CD4-positive, alpha-beta T cell treated with Interleukin-4 for 1 hour (primary cell): ENCODE data around the gene SLC13A5.
"Not testable (repeated sequence)": the region's sequence is repeated elsewhere in the genome, so short reads cannot be mapped to it uniquely, and the experiment has no call there.

Source experiments
- DNase-seq, 2 donors: peaks; one replicate each; pipeline ENCODE4 v3.0.0-alpha.2; 2020 to 2022

The SLC13A5 gene

DNA sequence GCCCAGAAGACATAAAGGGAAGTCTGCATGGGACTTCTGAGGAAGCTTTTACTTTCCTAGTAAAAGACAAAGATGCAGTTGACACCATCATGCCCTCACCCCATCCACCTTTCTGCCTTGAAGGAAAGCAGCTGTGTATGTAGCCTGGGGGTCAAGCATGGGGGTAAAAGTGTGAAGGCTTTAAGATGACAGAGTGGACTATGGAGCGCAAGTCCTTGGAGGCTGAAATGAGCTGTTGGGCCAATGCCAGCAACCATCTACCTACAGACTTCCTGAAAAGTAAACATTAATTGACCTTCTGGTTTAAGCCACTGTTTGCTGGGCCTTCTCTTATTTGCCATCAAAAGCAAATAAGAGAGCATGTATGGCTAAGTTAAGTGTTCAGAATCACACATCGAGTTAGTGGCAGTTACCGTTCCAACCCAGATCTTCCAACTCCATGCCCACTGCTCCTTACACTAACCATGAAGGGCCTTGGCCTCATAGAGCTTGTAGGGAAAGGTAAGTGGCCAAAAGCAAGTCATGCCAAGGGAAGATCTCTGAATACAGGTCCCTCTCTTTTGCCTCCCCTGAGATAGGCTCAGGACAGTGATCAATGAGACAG lies 30.0 kb downstream of the SLC13A5 start:
- DNase-seq = no peak

DNA sequence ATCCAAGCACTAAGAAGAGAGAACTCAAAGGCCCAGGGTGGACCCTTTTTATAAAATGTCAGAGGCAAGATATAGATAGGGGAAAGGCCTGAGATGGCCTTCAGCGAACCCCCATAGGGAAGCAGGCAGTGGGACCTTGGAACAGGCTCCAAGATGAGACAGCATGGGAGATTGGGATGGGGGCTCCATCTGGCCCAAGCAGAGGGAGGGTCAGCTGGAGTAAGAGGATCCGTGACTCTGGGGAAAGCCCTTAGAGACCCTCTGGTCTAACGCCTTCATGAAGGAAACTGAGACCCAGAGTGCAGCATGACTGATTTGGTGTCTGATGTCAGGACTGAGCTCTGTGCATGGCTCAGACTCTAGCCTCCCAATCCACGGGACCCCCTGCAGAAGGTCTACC lies 30.8 kb downstream of the SLC13A5 start:
- no peak for DNase-seq

DNA sequence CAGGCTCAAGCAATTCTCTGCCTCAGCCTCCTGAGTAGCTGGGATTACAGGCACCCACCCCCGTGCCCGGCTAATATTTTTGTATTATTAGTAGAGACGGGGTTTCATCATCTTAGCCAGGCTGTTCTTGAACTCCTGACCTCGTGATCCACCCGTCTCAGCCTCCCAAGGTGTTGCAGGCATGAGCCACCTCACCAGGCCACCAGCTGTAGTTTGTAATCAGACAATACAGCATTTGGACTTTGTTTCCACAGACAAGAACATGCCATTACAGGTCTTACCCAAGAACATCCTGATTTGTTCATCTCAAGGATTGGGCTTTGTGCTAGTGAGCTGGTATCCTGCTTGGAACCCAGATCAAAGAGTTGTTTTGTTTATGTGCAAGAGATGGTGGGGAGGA lies 31.5 kb downstream of the SLC13A5 start:
- no peak for DNase-seq

DNA sequence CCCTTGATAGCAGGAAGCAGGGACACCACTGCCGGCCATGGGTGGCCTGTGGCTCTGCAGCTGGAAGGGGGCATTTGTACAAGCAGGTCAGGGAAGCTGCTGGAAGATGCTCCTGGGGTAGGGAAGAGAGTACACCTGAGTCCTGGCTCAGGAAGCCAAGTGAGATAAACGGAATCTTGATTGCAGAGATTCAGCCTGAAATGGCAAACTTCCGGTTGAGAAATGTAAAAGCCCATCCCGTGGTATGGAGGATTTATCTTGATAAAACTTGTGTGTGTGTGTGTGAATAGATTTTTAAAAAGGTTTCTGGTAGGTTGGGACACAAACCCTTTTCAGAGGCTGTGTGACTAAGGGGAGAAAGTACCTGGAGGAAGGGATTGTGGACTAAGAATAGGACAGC lies 32.0 kb downstream of the SLC13A5 start:
- DNase-seq = no peak

DNA sequence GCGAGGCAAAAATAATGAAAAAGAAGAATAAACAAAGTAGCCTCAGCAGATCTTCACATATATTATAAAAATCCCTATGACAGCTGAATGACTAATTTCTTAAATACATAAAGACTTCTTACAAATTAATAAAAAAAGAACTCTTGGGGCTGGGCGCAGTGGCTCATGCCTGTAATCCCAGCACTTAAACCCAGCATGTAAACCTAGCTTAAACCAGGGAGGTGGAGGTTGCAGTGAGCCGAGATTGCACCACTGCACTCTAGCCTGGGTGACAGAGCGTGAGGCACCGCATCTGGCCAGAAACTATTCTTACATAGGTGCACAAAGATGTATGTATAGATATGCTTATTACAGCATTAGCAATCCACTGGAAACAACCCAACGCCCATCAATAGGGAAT lies 33.9 kb downstream of the SLC13A5 start:
- no peak for DNase-seq

DNA sequence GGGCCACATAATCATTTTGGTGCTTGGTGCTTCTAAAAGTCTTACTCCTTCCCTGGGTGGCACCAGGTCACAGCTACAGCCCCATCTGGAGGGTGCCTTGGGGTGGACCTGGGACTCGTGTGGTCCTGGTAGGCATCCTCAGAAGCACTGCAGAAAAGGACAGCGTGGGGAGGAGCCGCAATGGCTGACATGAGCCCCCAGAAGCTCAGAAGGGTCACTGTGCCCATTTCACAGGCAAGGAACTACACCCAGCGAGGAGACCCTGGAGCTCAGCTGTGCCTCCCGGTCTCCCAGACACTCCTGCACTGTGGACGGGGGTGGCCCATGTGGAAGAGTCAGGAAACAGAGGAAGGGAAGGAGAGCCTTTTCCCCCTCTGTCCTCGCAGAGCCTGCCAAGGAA lies 35.2 kb downstream of the SLC13A5 start:
- DNase-seq = no peak

DNA sequence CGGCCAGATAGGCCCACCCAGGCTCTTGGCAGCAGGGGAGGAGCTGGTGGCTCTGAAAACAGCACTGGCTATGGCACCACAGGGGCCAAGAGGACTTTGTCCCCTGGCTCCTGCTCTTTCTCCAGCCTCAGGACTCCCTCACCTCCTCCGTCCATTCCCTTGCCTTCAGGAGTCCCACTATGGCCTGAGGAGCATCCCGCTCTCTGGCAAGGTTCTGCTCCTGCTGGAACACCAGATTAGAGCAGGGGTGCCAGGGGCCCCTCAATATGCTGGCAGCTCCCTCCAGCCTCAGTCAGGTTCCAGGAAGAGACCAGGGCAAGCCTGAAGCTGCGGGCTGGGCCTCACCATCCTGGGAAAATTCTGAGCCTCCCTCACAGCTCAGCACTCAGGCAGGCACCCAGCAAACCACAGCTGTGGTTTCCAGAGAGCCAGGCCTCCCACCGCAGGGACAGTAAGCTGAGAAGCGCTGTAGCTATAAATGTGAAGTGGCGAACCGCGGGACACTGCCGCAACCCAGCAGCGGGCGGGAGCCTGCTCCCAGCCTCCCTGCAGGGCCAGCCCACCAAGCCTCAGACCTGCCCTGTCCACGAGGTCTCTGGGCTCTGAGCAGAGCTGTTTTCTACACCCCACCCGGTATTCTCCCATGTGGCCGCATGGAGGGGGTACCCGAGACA lies 35.9 kb downstream of the SLC13A5 start:
- no peak for DNase-seq

DNA sequence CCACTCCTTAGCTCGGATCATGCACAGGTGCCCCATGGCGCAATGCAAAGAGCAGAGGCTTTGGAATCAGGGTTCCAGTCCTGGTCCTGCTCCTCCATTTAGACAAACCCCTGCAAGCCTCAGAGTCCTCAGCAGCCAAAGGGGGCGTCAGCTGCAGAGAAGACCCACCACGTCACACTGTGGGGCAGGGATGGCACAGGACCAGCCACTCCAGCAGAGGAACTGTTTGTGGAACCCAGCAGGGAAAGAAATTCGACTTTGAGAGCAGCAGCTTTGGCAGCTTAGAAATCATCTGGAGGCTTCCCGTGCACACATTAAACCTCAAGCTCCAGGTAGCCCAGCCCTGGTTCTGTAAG lies 36.4 kb downstream of the SLC13A5 start:
- DNase-seq = no peak

DNA sequence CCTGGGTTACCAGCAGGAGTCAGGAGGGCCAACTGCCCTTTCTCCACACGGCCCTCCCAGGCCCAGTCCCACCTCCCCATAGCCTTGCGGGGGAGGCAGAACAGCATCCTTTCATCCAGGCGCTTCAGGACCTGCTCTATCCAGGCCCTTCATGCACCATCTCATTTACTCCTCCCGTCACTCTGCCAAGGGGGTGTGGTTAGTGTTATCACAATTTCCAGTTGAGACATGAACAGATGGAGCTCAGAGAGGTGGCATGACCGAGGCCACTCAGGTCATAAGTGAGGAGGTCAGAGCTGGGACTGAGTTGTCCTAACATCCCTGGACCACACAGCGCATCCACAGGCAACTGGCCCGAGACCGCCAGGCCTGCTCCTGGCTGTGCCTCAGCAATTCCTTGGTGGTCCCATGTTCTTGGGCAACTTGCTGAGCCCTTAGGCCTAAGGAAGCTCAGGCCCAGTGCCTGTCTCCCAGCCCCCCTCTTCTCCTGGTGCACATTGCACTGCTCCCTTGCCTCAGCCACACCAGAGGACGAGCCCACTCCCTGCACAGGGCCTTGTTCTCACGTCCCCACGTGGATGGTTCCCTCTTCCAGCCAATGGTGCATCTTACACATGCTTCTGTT lies 37.9 kb downstream of the SLC13A5 start:
- no peak for DNase-seq

DNA sequence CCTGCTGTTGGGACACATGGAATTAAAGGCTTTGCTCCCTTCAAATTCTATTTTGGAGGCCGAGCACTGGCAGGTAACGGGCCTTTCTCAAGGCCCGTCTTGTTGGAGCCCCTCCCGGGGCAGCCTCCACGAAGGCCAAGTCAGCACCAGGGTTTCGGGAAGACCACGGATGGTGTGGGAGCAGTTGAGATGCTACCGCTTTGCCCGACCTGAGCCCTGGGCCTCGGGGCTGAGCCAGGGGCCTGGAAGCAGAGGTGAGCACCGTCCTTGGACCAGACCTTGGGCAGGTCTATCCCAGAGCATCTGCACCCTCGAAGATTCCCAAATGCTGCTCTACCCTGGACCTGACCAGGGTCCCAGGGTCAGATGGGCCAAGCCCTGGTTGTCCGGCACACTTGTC lies 38.6 kb downstream of the SLC13A5 start:
- DNase-seq = no peak

DNA sequence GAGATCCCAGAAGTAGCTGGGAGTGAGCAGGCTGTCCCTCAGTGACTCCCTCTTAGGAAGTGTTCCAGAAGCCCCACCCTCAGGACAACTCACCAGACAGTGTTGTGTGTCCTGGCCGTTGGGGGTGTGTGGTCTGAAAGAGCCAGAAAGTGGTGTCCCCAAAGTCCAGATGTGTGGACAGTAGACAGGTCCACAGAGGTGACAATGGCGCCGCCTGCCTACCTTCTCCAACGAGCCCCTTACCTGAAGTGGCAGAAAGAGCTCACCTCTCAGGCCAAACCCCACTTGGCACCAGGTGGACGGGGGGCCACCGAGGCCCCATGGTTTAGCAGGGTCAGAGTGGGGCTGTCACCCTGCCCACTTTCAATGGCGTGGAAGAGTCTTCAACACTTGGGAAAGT lies 41.7 kb downstream of the SLC13A5 start:
- DNase-seq = no peak

DNA sequence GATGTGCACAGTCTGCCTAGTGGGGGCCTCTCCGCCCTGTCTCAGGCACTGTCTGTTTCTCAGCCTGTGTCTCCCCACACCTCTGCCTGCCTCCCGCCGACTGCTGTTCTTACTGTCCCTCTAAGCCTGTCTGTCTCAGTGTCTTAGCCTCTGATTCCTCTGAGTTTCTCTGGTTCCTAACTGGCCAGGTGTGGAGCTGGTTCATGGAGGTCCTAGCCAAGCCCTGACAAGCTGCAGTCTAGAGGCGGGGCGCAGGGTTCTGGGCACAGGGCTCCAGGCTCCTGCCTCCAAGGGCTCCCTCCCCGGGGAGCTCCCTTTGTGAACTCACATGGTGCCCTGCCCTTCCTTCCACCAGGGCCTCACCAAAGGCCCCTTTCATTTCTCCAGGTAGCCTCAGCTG lies 42.2 kb downstream of the SLC13A5 start:
- DNase-seq = no peak

DNA sequence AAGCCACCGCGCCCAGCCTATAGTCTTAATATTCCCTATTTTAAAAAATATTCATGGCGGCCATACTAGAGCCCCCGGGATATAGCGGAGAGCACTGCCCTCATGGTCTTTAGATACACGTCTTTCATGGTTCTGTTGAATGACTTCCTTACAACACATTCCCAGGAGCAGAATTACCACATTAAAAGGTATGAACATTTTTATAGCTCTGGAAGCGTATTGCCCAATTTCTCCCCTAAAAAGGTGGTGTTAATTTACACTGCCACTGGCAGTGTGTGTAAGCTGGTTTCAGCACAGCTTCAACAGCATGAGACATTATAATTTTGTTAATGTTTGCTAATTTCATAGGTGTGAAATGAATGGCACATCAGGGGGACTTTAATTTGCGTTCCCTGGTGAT lies 42.6 kb downstream of the SLC13A5 start:
- DNase-seq = no peak

DNA sequence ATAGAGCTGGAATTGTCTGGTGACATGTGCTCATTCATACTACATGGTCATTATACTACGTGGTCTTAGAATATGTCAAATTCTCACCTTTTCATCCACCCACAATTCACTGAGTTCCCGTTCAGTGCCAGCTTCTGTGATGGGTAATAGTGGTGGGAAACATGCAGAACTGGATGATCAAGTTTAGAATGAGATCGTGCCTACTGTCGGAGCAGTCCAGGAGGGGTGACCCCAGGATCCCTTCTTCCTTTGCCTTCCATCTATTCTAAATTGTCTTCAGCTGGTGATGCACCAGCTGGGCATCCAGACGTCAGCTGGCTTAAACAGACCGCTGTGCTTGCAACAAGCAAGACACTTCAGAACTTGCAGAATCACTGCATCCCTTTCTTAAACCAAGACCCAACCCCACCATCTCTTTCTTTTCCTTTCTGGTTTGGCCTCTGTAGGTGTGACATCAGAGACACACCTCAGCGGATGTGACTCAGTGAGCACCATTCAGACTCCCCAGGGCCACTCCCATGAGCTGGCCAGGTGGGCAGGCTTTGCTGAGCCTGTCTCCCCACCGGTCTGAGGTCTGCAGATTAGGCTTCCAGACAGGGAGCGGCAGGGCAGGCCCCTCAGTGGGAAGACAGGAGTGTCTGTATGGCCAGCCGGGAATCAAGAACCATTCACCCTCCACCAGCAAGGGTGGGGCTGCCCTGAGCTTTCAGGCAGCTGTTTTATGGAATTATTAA lies 43.5 kb downstream of the SLC13A5 start:
- DNase-seq = no peak

DNA sequence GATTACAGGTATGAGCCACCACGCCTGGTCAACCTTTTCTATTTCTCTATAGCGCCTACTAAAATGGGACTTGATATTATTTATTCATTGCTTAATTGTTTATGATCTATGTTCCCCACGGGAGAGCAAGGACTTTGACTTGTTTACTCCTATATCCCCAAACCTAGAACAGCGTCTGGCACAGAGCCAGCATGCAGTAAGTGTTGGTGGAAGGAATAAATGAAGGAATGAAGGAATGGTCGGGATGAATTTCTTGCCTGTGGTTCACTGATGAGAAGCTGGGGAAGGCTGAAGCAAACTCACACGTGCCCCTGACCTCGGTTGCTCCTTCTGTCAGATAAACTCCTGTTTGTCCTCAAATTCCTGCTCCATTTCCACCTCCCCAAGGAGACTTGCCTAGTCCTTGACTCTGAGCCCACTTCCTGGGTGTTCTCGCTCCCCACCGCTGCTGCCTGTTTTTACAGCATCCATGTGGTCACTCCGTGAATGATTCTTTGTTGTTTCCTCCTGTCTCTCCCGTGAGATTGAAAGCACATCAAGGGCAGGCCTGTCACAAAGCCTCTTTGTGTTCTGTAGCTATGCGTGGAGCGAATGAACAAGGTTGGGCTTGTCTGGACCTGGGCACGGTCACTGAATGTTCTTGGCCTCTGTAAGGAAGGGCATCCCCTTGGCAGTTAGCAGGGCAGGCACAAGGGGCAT lies 44.3 kb downstream of the SLC13A5 start:
- DNase-seq = no peak

DNA sequence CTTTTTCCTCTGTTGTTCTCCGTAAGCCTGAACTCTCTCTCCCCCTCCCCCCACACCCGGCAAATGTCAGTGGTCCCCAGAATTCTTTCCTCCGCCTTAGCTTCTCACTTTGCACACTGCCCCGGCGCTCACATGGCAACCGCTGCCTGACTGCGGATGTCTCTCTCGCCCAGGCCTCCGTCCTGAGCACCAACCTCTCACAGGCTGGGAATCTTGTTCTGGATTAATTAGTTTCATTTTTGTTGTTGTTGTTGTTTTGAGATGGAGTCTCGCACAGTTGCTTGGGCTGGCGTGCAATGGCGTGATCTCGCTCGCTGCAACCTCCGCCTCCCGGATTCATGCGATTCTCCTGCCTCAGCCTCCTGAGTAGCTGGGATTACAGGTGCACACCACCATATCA lies 45.0 kb downstream of the SLC13A5 start:
- DNase-seq = no peak

DNA sequence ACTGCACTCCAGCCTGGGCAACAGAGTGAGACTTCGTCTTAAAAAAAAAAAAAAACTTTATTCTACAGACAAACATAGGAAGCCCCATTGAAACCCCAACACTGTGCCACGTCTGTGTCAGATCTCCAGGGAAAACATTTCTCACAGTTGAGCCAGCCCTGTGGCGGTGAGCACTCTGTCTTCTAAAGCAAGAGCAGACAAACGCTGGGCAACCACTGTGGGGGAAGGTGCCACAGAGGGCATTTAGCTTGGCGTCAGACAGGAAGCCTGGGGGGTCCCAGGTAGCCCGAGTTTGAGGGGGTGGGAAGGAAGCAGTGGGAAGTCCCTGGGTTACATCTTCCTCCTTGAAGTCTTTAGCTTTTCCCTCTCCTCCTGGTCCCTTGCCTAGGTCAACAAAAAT lies 45.7 kb downstream of the SLC13A5 start:
- no peak for DNase-seq

DNA sequence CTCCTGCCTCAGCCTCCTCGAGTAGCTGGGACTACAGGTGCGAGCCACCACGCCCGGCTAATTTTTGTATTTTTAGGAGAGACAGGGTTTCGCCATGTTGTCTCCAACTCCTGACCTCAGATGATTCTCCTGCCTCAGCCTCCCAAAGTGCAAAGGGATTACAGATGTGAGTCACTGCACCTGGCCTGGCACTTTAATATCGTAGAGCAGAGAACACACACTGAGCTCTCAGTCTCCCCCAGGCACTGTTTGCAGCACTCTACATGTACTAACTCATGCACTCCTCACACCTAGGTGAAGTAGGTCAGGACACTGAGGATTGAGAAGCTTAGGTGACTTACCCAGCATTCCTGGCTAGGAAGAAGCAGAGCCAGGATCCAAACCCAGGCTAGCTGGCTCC lies 46.6 kb downstream of the SLC13A5 start:
- no peak for DNase-seq

DNA sequence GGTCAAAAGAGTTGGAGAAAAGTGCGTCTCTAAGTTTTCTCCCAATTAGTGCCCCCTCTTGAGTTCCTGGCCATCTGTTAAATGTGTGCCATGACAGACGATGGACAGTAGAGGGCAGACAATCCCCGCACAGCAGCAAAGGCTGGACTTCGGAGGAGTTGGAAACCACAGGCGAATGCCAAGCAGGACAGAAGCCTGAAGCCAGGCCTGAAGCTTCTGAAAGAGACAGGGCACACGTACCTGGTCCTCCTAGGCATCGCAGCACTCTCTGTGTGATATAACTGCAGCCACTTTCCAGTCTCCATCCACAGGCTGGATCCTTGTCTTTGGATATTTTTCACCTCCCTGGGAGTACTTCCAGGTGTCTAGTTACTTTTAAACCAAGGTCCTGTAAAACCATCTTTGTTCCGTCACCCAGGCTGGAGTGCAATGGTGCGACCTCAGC lies 47.1 kb downstream of the SLC13A5 start:
- peak; percentile 56 to 59 for DNase-seq

DNA sequence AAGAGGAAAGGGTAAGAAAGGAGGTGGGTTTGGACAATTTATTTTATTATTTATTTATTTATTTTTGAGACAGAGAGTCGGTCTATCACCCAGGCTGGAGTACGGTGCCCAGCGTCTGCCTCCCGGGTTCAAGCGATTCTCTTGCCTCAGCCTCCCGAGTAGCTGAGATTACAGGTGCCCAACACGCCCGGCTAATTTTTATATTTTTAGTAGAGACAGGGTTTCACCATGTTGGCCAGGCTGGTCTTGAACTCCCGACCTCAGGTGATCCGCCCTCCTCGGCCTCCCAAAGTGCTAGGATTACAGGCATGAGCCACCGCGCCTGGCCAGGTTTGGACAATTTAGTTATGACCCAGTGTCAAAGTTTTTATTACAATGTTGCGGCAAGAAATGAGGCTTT lies 50.0 kb downstream of the SLC13A5 start:
- DNase-seq = not testable (repeated sequence)

DNA sequence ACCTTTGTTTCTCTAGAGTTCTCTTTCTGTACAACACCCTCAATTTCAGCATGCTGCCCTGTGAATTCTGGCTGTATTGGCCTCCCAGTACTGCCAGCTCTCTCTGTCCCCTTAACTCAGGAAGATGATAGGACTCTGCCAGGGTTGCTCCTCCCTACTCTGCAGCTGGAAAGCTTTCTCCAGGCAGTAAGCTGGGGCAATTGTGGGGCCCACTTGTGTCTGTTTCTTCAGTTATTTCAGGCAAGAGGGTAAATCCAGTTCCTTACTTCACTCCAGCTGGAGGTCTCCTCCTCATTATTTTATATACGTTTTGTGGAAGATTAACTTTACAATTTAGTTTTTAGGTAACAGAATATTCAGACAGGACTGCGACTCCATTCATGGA lies 51.7 kb downstream of the SLC13A5 start:
- no peak for DNase-seq

DNA sequence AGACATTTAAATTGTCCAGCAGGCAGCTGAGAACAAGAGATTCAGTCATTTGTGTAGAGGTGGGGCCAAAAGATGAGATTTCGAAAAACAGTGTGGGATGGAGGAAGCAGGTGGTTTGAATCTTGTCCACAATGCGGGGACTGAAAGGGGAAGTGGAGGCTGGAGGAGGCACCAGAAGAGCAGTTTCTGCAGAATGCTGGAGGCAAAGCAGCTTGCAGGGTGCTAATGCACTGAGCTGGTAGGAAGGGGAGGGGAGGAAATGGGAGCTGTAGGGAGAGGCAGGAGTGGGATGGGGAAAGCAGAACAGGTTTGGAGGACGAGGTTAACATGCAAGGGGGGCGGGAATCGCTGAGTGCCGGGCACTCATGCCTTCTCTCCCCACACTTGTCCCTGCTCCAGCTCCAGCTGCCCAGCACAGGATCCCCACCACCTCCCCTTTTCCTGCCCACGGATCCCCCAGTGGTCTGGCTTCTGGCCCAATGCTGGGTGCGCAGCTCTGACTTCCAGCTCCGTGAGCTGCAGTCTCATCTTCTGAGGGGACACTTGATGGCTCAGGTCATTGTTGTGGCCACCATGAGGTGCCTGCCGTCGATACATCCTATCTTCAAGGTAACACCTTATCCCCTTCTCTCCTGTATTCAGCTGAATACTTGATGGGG lies 52.2 kb downstream of the SLC13A5 start:
- DNase-seq = peak in 1 of 2 donors; percentile 55

DNA sequence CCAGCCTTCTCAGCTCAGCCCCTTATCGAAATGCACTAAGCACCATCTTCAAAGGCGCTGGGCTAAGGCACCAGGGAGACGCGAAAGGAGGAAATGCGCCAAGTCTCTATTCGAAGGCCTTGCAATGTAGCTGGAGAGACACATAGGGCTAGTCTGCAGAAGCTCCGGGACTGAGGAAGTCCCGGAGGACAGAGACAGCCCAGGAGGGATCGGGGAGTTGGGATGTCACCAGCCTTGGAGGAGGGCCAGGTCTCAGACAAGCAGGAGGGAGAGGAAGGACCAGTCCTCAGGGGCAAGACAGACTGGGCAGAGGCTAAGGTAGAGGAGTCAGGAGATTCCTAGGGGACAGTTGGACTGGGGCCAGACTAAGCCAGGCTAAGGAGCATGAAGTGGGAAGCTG lies 53.1 kb downstream of the SLC13A5 start:
- no peak for DNase-seq
